ENCODE measurements around the gene IGFBP6.
A peak's percentile ranks its signal among the peaks of the same experiment; 100 is the strongest.

Gene IGFBP6

DNA sequence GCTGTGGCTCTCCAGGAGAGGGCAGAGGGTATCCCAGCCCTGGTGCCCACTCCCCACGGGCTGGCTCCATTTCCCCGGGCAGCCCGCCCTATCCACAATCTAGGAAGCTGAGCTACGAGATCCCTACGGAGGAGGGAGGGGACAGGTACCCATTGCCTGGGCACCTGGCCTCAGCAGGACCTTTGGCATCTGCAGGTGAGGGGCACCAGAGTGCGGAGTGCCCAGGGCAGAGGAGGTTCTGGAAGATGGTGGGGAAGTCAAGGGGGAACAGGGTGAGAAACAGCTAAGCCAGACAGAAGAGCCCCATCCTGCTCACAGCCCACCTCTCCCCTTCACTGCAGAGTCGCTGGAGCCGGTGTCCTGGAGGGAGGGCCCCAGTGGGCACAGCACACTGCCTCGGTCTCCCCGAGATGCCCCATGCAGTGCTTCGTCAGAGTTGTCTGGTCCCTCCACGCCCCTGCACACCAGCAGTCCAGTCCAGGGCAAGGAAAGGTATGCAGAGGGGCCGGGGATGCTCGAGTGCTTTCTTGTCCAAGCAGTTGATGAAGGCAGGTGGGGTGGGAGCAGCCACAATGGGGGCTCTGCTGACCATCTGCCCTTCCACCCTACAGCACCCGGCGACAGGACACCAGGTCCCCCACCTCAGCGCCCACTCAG is 37.3 kb upstream of the IGFBP6 start:
- DNase-seq = no peak

DNA sequence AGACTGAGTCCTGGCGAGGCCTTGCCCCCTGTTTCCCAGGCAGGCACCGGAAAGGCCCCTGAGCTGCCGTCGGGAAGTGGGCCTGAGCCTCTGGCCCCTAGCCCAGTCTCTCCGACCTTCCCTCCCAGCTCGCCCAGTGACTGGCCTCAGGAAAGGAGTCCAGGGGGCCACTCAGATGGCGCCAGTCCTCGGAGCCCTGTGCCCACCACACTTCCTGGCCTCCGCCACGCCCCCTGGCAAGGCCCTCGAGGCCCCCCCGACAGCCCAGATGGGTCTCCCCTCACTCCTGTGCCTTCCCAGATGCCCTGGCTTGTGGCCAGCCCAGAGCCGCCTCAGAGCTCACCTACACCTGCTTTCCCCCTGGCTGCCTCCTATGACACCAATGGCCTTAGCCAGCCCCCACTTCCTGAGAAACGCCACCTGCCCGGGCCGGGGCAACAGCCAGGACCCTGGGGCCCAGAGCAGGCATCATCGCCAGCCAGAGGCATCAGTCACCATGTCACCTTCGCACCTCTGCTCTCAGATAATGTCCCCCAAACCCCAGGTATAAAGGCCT is 36.7 kb upstream of the IGFBP6 start:
- no peak for DNase-seq

DNA sequence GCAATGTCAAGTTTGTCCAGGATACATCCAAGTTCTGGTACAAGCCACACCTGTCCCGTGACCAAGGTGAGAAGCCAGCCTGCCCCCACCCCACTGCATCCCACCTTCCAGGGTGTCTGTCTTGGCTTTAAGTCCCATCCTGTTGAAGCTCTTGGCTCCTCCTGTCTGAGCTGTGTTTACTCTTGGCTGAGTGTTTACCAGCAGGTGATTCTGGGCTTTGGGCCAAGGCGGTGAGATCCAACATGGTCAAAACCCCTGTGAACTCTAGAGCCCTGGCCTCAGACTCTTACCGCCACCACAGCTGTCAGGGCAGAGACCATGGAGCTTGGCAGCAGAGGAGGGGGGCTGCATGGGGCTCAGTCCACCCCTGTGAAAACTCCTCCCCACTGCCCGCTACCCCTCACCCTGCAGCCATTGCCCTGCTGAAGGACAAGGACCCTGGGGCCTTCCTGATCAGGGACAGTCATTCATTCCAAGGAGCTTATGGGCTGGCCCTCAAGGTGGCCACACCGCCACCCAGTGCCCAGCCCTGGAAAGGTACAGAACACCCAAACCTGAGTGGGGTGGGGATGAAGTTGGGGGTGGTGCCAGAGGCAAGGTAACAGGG is 36.0 kb upstream of the IGFBP6 start:
- peak; percentile 25 for DNase-seq

DNA sequence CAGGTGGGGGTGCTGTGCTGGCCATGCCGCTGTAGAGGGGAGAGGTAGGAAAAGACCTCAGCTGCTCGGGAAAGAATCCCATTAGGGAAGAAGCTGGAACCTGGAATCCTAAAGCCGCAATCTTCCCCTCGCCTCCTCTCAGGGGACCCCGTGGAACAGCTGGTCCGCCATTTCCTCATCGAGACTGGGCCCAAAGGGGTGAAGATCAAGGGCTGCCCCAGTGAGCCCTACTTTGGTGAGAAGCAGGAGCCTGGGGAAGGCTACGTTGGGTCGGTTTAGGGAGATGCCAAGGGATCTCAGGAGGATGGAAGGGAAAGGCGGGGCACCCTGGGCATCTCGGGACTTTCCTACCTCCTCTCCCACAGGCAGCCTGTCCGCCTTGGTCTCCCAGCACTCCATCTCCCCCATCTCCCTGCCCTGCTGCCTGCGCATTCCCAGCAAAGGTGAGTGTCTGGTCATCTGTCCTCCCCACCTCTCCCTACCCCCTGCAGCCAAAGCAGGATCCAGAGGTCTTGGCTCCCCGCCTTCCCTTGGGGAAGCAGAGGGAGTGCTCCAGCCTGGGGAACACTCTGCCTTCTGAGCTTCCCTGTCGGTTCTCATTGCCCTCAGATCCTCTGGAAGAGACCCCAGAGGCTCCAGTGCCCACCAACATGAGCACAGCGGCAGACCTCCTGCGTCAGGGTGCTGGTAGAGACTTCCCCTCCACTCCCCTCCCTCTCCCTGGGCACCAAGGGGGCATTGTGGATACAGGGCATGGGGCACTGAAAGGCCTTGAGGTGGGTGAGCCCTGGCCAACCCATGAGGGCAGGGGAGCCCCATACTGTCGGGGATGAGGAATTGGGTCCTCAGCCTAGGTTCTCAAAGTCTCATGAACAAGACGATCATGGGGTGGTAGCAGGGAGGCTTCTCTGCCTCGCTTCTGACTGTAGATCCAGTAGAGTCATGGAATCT is 35.2 kb upstream of the IGFBP6 start:
- DNase-seq = no peak

DNA sequence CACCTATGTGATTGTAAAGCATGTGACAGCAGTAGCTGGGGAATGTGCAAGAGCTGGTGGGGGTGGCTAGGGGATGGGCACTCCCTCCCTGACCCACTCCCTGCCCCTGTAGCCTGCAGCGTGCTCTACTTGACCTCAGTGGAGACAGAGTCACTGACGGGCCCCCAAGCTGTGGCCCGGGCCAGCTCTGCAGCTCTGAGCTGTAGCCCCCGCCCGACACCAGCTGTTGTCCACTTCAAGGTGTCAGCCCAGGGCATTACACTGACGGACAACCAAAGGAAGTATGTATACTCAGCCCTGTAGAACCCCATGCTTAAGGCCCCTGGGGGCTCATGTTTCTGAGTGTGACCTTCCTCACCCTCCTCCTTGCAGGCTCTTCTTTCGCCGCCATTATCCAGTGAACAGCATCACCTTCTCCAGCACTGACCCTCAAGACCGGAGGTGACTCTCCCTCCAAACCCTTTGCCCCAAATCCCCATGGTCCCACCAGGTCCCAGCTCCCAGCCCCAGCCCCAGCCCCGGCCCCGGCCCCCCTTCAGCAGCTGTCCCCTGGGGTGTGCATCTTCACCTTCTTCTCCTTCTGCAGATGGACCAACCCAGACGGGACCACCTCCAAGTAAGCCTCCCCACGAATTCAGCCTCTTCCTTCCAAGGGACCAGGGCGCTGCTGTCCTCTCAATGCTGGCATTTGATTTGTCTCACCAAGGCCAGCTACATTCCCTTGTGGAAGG is 34.3 kb upstream of the IGFBP6 start:
- DNase-seq = no peak

DNA sequence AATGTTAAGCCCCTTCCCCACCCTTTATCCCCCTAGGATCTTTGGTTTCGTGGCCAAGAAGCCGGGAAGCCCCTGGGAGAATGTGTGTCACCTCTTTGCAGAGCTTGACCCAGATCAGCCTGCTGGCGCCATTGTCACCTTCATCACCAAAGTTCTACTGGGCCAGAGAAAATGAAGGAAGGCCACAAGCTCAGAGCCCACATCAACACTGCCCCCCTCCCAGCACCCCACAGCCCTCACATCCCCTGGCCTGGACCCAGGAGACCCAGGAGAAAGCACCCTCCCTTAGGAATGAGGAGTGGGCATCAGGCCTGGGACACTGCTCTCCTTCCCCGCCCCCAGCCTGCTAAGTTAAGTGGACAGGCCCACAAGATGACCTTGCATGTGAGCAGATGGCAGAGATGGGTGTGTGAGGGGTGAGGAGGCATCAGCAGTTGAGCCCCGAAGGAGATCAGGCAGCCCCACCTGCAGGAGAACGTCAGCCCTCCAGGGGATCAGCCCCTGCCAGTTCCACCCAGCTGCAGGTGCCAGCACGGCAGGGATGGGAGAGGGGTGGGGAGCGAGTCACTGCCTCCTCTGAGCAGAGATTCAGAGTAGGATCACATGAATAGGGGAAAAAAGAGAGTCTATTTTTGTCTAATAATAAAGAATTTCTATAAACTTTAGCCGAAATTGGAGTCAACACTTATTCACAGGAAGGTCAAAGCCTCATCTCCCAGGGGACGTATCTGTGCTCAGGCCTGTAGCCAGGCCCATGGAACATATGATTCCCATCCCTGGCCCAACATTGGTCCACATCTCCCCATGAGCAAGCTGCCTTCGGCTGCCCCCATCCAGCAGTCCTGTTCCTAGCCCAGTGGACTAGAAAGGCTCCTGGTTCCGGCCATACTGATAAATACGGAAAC is 33.5 kb upstream of the IGFBP6 start:
- DNase-seq = no peak

DNA sequence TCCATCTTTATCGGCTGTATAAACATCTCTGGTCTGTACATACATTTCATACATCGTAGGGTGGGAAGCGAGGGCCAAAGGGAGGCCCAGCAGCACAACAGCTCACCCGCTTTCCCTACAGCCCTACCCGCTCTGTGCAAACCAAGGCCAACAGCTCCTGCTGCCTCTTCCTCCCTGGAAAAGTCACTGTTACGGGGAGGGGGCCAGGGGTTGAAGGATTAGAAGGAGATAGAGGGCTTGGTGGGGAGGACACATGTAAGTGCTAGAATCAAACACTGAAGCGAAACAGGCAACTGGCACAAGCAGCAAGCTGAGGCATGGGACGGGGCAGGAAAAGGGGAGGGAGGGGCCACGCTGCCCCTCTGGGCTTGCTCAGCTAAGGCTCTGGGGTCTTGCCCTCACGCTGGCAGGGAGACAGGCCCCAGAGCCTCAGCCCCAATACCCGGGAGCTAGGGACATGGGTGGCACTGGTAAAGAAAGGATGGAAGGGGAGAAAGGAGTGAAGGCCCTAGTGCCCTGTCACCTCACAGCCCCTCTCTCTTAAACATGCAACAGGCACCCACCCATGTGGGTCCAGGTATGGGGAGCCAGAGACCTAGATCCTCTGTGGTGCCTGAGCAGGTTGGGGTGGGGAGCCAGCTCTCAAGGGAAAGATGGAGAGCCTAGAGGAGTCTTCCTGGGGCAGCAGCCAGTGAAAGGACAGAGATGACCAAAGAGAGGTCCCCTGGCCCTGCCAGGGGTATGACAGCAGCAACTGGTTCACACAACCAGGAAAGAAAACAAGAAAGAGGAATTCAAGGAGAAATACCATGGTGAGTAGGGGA is 32.6 kb upstream of the IGFBP6 start:
- DNase-seq = no peak

DNA sequence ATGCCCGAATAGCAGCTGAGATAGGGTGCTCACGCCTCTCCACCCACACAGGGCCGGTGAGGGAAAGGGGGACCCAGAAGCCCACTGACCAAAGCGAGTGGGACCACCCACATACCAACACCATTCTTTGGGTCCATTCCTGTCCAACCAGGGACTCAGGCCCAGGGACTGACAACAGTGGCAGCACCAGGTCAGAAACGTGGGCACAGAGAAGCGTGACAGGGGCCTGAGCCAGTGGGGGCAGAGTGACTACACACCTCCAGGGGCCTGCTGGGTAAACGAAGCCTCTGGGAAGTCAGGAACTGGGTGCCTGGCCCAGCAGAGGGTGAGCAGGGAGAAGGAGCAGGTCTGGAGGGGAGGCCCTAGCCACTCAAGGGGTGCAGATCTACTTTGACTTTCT is 32.0 kb upstream of the IGFBP6 start:
- DNase-seq = no peak

DNA sequence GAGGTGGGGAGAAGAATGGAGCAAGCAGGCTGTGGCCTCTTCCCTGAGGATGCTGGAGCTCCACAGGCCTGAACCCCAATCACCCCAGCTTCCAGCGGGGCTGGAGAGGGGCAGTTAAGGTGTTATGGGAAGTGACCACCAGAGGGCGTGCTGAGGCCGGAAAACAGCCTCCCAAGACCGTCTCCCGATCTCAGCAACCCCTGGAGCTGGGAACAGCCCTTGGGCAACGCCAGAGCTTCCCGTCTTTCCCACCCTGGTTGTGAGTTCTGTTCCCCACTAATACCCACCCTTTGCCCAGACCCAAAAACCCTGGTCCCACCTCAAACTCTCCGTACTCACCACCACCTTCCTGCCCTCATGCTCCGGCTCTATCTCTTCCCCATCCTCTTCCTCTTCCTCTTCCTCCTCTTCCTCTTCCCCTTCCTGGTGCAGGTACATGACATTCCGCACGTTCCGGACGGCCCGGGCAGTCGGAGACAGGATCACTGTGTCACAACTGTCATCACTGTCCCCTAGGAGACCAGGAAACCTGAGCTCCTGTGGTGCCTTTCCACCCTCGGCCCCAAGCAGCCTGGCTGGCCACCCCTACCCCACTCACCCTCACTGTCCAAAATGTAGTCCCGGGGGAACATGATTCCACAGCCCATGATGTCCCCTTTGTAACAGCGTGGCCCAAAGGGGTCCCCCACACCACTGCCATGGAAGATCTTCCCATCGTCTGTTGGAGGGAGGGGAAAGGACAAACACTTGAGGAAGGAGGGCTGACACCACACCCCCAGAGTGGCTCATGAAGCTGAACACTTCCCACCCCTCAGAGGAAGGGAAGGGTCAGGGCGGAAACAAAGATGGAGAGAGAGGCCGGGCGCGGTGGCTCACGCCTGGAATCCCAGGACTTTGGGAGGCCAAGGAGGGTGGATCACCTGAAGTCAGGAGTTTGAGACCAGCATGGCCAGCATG is 31.2 kb upstream of the IGFBP6 start:
- DNase-seq = peak; percentile 66

DNA sequence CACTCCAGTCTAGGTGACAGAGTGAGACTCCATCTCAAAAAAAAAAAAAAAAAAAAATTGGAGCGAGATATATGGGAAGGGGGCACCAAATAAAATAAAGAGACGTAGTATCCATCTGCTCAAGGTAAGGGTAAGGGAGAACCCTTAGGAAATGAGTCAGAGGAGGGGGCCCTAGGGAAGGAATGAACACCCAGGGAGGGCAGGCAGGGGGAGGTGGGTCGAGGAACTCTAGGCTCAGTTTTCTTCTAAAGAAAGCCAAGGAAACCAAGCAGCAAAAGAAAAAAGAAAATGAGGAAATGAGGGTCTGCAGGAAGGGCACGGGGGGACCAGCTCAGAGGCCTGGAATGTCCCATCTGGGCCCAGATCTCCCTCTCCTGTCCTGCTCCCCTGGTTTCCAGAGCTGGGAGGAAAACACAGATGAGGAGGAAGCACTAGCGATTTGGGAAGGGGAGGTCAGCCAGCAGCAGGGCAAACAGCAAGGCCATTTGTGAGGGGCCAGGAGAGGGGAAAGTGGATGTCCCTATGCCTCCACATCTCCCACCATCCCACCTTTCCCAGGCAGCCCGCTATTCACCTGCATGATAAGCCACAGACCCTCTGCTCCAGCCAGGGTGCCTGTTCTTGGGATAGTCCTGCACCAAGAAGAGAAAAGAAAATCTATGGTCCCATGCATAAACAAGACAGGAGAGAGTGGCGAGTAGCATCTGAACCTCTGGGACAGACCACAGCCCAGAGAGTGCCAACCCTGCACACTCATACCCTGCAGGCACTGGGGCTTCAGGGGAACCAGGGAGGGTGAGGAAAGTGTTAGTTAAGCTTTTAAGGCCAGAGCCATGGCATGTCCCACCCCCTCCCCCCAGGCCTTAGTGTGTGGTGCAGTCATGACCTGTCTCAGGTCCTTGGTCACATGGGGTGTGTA is 30.1 kb upstream of the IGFBP6 start:
- no peak for DNase-seq

DNA sequence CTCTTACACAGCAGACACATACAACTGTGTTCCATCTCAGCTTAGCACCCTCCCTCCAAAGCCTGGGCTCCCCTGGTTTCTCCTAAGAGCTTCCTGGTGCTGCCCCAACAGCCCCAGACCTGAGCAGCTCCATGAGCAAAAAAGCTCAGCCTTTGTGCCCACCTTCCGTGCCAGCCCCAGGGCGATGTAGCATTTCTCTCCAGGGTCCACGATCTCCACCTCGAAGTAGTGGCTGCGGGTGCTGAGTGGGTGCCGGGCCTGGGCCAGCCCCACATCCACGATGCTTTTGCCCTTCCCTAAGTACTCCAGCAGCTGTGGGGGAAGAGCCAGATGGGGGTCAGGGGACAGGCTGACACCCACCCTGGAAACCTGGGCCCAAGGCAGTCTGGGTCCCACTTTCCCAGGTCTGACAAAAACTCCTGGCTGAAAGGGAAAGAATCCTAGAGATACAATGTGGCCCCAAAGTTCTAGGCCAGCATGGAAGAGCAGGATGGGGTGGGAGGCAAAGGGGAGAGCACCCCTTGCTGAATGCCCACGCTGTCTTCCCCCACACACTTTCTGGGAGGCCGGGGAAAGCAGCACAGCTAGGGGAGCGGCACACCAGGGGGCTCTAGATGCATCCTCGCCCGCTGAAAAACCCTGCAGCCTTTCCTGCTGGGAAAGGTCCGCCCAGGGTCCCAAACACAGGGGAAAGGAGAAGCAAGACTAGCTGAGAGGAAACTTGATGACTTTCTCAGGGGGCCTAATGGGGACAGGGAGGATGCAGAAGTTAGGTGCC is 29.3 kb upstream of the IGFBP6 start:
- DNase-seq = no peak

DNA sequence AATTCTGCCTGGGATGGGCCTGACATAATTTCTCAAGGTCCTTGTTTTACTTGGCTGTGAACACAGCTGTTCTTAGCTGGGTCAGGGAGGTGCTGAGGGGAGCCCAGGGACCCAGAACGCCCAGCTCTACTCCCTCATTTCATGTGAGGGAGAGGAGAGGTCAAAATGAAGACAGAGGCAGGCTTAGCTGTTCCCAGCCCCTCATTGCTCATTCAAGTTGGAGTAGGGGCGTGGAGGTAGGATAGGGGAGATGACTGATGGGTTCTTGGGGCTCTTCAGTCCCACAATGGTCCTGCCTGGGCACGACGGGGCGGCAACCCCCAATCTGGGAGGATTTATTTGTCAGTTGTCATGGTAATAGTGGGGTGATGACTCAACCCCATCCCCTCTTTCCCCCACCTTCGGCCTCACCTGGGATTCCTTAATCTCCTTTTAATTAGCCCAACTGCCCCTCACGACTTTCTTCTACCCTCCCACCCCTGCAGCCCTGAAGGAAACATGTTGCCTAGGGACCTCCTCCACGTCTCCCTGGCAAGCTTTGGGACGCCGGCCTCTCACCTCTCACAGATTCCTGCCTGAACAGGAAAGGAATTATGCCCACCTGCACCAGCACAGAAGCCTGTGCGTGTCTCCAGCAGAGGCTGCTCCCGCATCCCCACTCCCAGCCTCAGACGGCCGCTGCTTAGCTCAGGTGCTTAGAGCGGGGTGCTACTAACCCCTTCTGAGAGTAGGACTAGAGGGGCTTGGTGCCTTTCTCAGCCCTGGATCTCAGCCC is 28.5 kb upstream of the IGFBP6 start:
- DNase-seq = no peak

DNA sequence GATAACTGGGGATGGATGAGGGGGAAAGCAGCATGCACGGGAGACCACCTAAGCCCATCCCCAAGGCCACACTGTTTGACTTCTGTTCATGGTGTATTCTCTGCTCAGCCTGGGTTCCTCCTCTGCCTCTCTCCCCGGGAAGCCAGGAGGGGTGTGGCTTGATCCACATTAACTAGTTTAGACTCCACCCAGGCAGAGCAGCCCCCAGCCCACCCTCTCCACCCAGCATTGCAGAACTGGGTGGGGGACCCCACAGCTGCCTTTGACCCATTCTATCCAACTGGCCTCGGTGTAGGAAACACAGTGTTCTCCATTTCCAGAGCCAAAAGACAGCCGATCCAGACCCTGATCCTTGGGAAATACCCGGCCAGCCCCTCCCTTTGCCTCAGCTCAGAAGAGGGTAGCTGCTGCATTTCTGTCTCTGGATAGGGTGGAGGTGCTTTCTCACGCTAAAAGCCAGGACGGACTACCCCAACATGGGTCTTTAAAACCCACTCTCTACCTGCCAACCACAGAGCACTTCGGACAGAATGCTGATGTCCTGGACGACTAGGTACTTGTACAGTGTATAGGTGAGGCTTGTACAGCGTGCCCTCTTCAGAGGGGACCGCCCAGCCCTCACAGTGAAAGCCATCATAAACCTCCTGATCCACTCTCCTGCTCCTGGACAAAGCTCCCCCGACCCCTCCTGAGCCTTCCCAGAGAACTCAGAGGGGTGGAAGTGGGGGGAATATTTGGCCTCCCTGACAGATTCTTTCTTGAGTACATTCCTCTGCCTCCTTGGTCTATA is 27.7 kb upstream of the IGFBP6 start:
- DNase-seq = no peak

DNA sequence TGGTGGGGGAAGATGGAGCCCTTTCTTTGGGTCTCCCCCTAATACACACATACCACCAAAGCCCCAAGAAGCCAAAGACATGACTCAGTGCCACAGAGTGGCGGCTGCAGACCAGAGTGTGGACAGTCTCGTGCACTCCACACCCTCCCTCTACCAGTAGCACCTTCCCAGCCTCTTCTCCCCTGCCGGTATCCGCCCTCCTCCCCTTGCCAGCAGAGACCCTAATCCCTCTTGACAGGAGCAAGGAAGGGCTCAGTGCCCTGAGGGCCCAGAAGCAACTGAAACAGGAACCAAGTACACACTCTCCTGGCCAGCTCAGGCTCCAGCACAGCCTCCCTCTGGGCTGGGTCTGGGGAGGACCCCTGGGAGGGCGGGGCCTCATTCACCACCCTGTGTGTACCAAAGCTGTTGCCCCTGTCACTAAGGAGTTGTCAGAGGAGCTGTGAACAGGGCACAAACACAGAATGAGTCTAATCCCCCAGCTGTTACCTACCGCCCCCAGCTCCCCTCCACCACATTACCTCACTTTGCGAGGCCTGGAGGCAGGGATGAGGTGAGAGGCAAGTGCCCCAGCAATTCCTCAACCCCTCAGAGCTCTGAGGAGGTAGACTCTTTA is 26.5 kb upstream of the IGFBP6 start:
- no peak for DNase-seq

Data from hematopoietic multipotent progenitor cell treated with erythropoietin and hydrocortisone succinate and interleukin-3 and kit ligand, for 8 days (in vitro differentiated cells).